ENCODE data around the gene SFXN5.

- TF ChIP-seq RAD21 (IDR thresholded peaks at IDR 0.05; ENCODE audit: low read depth) (no peak), EP300 (IDR thresholded peaks at IDR 0.05; ENCODE audit: borderline replicate concordance) (no peak), EGR1 (IDR thresholded peaks at IDR 0.05) (no peak), USF1 (IDR thresholded peaks at IDR 0.05) (no peak), TAF1 (IDR thresholded peaks at IDR 0.05; ENCODE audit: low read depth) (no peak), YY1 (IDR thresholded peaks at IDR 0.05; ENCODE audit: low read depth) (no peak), TCF12 (IDR thresholded peaks at IDR 0.05; ENCODE audit: low read depth) (no peak), FOXM1 (IDR thresholded peaks at IDR 0.05; ENCODE audit: borderline replicate concordance, low read depth) (no peak), CEBPB (IDR thresholded peaks at IDR 0.05) (no peak), REST (IDR thresholded peaks at IDR 0.05; ENCODE audit: low read depth) (no peak), CREB1 (IDR thresholded peaks at IDR 0.05; ENCODE audit: low read depth) (no peak), ZBTB7A (IDR thresholded peaks at IDR 0.05; ENCODE audit: low read depth) (no peak), NFIC (IDR thresholded peaks at IDR 0.05) (no peak), MAX (IDR thresholded peaks at IDR 0.05) (no peak)
Measured at GRCh38 chr2:72947952-72948830, 123.3 kb downstream of the SFXN5 start.
